GM06990 (cell line): ENCODE measurements around the gene KIAA0232.

Experiments
- DNase-seq: peaks from one replicate; pipeline ENCODE4 v3.0.0-alpha.2; 2011; ENCODE audit not compliant: insufficient read length; ENCODE audit errors: extremely low read depth
- H3K27me3 ChIP-seq: replicated peaks from 2 replicates; pipeline ENCODE4 v1.6.0; 2011; ENCODE audit warnings: low read length; ENCODE audit not compliant: control insufficient read depth, insufficient read depth
- H3K36me3 ChIP-seq: 2 replicates; pipeline ENCODE4 v1.5.1; 2011; ENCODE audit warnings: low read length; ENCODE audit not compliant: control insufficient read depth, insufficient read depth
- H3K4me3 ChIP-seq: replicated peaks from 2 replicates; pipeline ENCODE4 v1.5.1; 2011; ENCODE audit warnings: low read depth, mild to moderate bottlenecking, control low read depth, low read length
- TF ChIP-seq, protein P1 (sequence below): IDR thresholded peaks from 2 replicates; pipeline ENCODE4 v1.5.1; 2011; ENCODE audit warnings: low read length, control low read depth, mild to moderate bottlenecking, inconsistent platforms; ENCODE audit not compliant: insufficient read depth, poor library complexity, severe bottlenecking

The KIAA0232 gene

DNA sequence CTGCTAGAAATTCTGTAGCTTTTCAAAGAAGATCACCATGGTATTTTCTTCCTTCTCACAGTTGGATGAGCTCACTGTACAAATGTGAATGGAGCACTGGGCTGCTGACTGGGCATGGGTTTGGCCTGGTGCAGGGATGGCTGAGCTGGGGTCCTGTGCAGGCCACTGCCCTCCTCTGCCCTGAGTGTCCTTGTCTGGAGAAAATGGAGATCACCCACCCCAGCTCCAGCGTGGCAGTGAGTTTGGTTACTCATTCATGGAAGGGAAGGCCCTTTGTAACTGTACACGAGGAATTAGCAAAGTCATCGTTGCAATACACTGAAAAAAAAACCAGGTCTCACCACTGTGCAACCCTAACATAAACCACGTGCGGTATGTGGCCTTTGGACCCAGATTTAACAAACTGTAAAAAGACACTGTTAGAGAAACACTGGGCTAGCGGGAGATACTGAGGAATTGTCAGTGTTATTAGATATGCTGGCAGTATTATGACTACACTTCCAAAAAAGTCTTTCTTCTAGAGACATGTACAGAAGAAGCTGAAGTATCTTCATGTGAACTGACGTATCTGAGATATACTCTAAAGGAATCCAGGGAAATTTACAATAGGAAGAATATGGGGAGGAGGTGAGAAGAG is 111.0 kb downstream of the KIAA0232 start:
- no peak for DNase-seq
- no peaks in the 10 kb centered on the region for H3K36me3 ChIP-seq
- TF ChIP-seq, protein P1, sequence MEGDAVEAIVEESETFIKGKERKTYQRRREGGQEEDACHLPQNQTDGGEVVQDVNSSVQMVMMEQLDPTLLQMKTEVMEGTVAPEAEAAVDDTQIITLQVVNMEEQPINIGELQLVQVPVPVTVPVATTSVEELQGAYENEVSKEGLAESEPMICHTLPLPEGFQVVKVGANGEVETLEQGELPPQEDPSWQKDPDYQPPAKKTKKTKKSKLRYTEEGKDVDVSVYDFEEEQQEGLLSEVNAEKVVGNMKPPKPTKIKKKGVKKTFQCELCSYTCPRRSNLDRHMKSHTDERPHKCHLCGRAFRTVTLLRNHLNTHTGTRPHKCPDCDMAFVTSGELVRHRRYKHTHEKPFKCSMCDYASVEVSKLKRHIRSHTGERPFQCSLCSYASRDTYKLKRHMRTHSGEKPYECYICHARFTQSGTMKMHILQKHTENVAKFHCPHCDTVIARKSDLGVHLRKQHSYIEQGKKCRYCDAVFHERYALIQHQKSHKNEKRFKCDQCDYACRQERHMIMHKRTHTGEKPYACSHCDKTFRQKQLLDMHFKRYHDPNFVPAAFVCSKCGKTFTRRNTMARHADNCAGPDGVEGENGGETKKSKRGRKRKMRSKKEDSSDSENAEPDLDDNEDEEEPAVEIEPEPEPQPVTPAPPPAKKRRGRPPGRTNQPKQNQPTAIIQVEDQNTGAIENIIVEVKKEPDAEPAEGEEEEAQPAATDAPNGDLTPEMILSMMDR, result no peak
- H3K4me3 ChIP-seq, result no peak overlapping the region
- H3K27me3 ChIP-seq, result no peaks in the 10 kb centered on the region

- Histone ChIP-seq H3K36me3 (no peaks in the 10 kb centered on the region), H3K27me3 (no peaks in the 10 kb centered on the region), H3K4me3 (no peak overlapping the region)
- DNase-seq, result no peak
- TF ChIP-seq, protein P1, result no peak
Measured at GRCh38 chr4:6894086-6894478, 111.6 kb downstream of the KIAA0232 start.

- TF ChIP-seq, protein P1, result no peak
- H3K27me3 ChIP-seq, result no peaks in the 10 kb centered on the region
- H3K36me3 ChIP-seq, result no peaks in the 10 kb centered on the region
- no peak for DNase-seq
- no peak overlapping the region for H3K4me3 ChIP-seq
Measured at GRCh38 chr4:6894528-6895498, 112.3 kb downstream of the KIAA0232 start.

DNA sequence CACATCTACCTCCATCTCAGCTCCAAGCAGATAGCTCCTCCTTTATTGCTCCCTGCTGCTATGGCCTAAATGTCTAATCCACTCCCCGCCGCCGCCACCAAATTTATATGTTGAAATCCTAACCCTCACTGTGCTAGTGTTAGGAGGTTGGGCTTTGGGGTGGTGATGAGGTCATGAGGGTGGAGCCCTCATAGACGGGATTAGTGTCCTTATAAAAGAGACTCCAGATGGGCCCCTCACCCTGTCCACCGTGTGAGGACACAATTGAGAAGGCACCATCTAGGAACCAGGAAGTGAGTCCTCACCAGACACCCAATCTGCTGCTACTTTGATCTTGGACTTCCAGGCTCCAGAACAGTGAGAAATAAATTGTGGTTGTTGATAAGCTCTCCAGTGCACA is 113.5 kb downstream of the KIAA0232 start:
- Histone ChIP-seq H3K36me3 (no peaks in the 10 kb centered on the region), H3K27me3 (no peaks in the 10 kb centered on the region), H3K4me3 (no peak overlapping the region)
- TF ChIP-seq, protein P1, result no peak
- DNase-seq, result no peak

GRCh38 chr4:6898763-6899162 is 116.2 kb downstream of the KIAA0232 start:
- Histone ChIP-seq H3K36me3 (no peaks in the 10 kb centered on the region), H3K4me3 (no peak overlapping the region), H3K27me3 (no peaks in the 10 kb centered on the region)
- DNase-seq, result no peak
- TF ChIP-seq, protein P1, result no peak
